HEK293T (cell line): Measurements from ENCODE around the gene TINAGL1.

ENCODE experiments used
- ARNT ChIP-seq: fragments of 450-650 bp; IDR thresholded peaks from 2 replicates; pipeline ENCODE4 v1.6.1; 2017; ENCODE audit warnings: mild to moderate bottlenecking
- CTBP1 ChIP-seq: fragments of 450-650 bp; IDR thresholded peaks from 2 replicates; pipeline ENCODE4 v1.6.1; 2016; ENCODE audit warnings: borderline replicate concordance
- ELF4 ChIP-seq: fragments of 450-650 bp; IDR thresholded peaks from 2 replicates; pipeline ENCODE4 v1.6.1; 2017; ENCODE audit warnings: antibody characterized with exemption
- FOXA1 ChIP-seq: fragments of 450-650 bp; IDR thresholded peaks from 2 replicates; pipeline ENCODE4 v1.6.1; 2016; ENCODE audit warnings: mild to moderate bottlenecking
- FOXK2 ChIP-seq: fragments of 450-650 bp; IDR thresholded peaks from 2 replicates; pipeline ENCODE4 v1.6.1; 2016; ENCODE audit warnings: mild to moderate bottlenecking
- FOXM1 ChIP-seq: fragments of 450-650 bp; IDR thresholded peaks from 2 replicates; pipeline ENCODE4 v1.6.1; 2017; ENCODE audit warnings: mild to moderate bottlenecking, borderline replicate concordance
- HDGF ChIP-seq: fragments of 450-650 bp; IDR thresholded peaks from 2 replicates; pipeline ENCODE4 v1.6.1; 2017; ENCODE audit warnings: antibody characterized with exemption, borderline replicate concordance
- LEF1 ChIP-seq: fragments of 450-650 bp; IDR thresholded peaks from 2 replicates; pipeline ENCODE4 v1.6.1; 2017; ENCODE audit warnings: mild to moderate bottlenecking, borderline replicate concordance
- SP1 ChIP-seq: fragments of 450-650 bp; IDR thresholded peaks from 2 replicates; pipeline ENCODE4 v1.6.1; 2017
- SUZ12 ChIP-seq: fragments of 450-650 bp; IDR thresholded peaks from 2 replicates; pipeline ENCODE4 v1.6.1; 2016; ENCODE audit warnings: mild to moderate bottlenecking
- TARDBP ChIP-seq: fragments of 450-650 bp; IDR thresholded peaks from 2 replicates; pipeline ENCODE4 v1.6.1; 2016
- ZNF384 ChIP-seq: fragments of 450-650 bp; IDR thresholded peaks from 2 replicates; pipeline ENCODE4 v1.6.1; 2016
- TF ChIP-seq, protein P1 (sequence below): fragments of 450-650 bp; IDR thresholded peaks from 2 replicates; pipeline ENCODE4 v1.6.1; 2016

DNA sequence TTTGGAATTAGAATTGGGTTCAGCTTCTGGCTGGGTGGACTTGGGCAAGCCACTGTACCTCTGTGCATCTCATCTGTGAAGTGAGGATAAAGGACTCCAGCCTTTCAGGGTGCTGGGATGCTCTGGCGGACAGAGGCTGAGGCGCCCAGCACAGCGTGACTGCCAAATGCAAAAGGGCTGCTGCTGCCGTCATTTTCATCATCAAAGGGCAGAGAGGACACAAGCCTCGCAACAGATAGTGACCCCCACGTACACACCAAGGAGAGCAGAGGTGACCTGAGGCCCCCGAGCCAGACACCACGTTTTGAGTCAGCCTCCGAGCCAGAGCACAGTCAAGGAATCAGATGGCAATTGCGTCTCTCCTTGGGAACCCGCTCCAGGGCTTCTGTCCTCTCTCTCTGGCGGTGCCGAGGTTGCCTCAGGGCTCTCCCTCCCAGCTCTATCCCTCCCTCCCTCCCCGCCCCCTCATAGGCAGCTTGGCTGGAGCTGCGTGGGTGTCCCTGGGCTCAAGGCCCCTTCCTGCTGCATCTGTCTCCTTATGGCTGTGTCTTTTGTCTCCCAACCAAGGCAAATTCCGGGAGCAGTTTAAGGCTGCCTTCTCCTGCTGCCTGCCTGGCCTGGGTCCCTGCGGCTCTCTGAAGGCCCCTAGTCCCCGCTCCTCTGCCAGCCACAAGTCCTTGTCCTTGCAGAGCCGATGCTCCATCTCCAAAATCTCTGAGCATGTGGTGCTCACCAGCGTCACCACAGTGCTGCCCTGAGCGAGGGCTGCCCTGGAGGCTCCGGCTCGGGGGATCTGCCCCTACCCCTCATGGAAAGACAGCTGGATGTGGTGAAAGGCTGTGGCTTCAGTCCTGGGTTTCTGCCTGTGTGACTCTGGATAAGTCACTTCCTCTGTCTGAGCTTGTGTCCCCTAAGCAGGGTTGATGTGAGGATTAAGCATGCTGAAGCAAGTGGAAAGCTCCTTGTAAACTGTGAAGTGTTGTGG is 50.2 kb downstream of the TINAGL1 start:
- TF ChIP-seq LEF1, result no peak
- TF ChIP-seq CTBP1, result no peak
- TF ChIP-seq ZNF384, result no peak
- TF ChIP-seq SP1, result no peak
- no peak for TF ChIP-seq TARDBP
- TF ChIP-seq FOXM1, result no peak
- no peak for TF ChIP-seq HDGF
- TF ChIP-seq SUZ12, result no peak
- no peak for TF ChIP-seq FOXA1
- no peak for TF ChIP-seq FOXK2
- TF ChIP-seq, protein P1, sequence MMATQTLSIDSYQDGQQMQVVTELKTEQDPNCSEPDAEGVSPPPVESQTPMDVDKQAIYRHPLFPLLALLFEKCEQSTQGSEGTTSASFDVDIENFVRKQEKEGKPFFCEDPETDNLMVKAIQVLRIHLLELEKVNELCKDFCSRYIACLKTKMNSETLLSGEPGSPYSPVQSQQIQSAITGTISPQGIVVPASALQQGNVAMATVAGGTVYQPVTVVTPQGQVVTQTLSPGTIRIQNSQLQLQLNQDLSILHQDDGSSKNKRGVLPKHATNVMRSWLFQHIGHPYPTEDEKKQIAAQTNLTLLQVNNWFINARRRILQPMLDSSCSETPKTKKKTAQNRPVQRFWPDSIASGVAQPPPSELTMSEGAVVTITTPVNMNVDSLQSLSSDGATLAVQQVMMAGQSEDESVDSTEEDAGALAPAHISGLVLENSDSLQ, result no peak
- no peak for TF ChIP-seq ARNT
- TF ChIP-seq ELF4, result no peak
